DOHH2 (cell line): ENCODE results near the gene SMPD3.

Source experiments
- EZH2phosphoT487 ChIP-seq: fragments of 200-600 bp; sonication (generic); IDR thresholded peaks from 2 replicates; pipeline ENCODE4 v1.6.1; 2017; ENCODE audit warnings: borderline replicate concordance, mild to moderate bottlenecking, antibody characterized with exemption, low read length, moderate library complexity, mixed read lengths
- TF ChIP-seq, protein P1 (sequence below): fragments of 200-600 bp; sonication (generic); IDR thresholded peaks from one replicate; pipeline ENCODE4 v1.5.1; 2014; ENCODE audit warnings: antibody characterized with exemption, mild to moderate bottlenecking, low read depth, low read length; ENCODE audit not compliant: poor library complexity, severe bottlenecking

DNA sequence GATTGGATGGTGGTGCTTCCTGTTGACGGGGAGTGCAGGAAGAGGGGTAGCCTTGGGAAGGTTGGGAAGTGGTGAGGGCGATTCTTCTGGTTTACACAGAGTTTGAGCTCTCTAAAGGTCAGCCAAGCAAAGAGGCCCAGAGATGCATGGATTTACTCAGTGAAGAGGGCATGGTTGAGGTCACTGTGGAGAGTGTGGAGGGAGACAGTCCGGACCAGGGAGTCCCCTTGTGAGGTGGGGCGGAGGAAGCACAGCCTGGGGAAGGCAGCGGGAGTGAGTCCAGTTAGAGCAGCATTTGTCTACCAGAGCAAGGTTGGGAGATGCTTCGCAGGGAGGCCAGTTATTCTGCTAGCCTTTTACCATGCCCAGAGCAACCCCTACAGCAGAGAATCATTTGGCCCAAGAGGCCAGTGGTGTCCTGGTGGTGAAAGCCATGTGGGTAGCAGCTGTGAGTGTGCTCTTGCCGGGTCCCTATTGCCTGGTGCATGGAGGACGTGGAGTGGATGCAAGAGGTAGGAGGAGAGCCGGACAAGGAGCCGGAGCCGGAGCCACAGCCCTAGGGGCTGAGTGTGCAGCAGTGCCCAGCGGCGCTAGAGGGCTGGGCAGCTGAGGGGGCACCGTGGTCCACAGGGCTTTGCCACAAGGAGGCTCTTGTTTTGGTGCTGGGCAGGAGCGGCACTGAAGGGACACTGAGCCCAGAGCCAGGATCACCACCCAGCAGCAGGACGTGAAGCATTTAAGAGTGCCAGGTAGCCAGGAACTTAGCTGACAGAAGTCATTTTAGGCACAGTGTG lies 109.8 kb downstream of the SMPD3 start:
- TF ChIP-seq EZH2phosphoT487, result no peak
- TF ChIP-seq, protein P1, sequence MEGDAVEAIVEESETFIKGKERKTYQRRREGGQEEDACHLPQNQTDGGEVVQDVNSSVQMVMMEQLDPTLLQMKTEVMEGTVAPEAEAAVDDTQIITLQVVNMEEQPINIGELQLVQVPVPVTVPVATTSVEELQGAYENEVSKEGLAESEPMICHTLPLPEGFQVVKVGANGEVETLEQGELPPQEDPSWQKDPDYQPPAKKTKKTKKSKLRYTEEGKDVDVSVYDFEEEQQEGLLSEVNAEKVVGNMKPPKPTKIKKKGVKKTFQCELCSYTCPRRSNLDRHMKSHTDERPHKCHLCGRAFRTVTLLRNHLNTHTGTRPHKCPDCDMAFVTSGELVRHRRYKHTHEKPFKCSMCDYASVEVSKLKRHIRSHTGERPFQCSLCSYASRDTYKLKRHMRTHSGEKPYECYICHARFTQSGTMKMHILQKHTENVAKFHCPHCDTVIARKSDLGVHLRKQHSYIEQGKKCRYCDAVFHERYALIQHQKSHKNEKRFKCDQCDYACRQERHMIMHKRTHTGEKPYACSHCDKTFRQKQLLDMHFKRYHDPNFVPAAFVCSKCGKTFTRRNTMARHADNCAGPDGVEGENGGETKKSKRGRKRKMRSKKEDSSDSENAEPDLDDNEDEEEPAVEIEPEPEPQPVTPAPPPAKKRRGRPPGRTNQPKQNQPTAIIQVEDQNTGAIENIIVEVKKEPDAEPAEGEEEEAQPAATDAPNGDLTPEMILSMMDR, result no peak
